H1 (cell line): Measurements from ENCODE around the gene TET2. TPM values are rescaled to one million over a fixed set of nuclear protein-coding genes. Genes with fewer than 3 reads are reported as not detected.

Experiments used
- CTCF ChIA-PET: fragments of 300-600 bp; sonication (Branson Sonifier 250); formaldehyde crosslinking; loops from one replicate; lab custom pipeline; 2021; ENCODE audit not compliant: partially characterized antibody; lab: Charles Lee
- POLR2A ChIA-PET: fragments of 300-600 bp; sonication (Branson Sonifier 250); formaldehyde crosslinking; loops from one replicate; lab custom pipeline; 2021; ENCODE audit warnings: inconsistent platforms; ENCODE audit not compliant: partially characterized antibody; lab: Charles Lee
- DNase-seq, 2 experiments: peaks; one replicate each; pipeline versions ENCODE4 v3.0.0 to v3.0.0-alpha.2; 2010 to 2022; ENCODE audit warnings: low spot score in 2 of 2, low read depth in 1 of 2, mixed read lengths in 1 of 2
- FAIRE-seq: peaks from 2 replicates; lab custom pipeline; 2011; peaks lifted over from hg19 to GRCh38; lab: Jason Lieb, UNC
- H2AFZ ChIP-seq: 2 replicates; pipeline ENCODE4 v1.8.1; 2012; ENCODE audit warnings: low read length, inconsistent platforms
- H2AK5ac ChIP-seq: 2 replicates; pipeline ENCODE4 v1.6.1; 2013; ENCODE audit warnings: low read depth, low read length
- H2BK120ac ChIP-seq: replicated peaks from 2 replicates; pipeline ENCODE3; 2013; ENCODE audit warnings: low read depth, low read length, inconsistent platforms
- H2BK12ac ChIP-seq: 2 replicates; pipeline ENCODE4 v1.6.1; 2013; ENCODE audit warnings: low read depth, low read length
- H2BK15ac ChIP-seq: 2 replicates; pipeline ENCODE4 v1.6.1; 2013; ENCODE audit warnings: low read length
- H2BK20ac ChIP-seq: 2 replicates; pipeline ENCODE4 v1.6.1; 2013; ENCODE audit warnings: low read length
- H2BK5ac ChIP-seq: 2 replicates; pipeline ENCODE4 v1.6.1; 2013; ENCODE audit warnings: low read depth, low read length
- H3K14ac ChIP-seq: 2 replicates; pipeline ENCODE4 v1.6.1; 2013; ENCODE audit warnings: inconsistent platforms; ENCODE audit not compliant: insufficient read length
- H3K18ac ChIP-seq: 2 replicates; pipeline ENCODE4 v1.6.1; 2013; ENCODE audit warnings: low read length; ENCODE audit errors: extremely low read depth
- H3K23ac ChIP-seq: 2 replicates; pipeline ENCODE4 v1.6.1; 2013; ENCODE audit warnings: inconsistent platforms; ENCODE audit not compliant: insufficient read length
- H3K23me2 ChIP-seq: 2 replicates; pipeline ENCODE4 v1.6.1; 2013; ENCODE audit warnings: low read depth, low read length
- H3K27ac ChIP-seq: 2 replicates; pipeline ENCODE4 v1.6.1; 2011; ENCODE audit warnings: low read depth, low read length, inconsistent platforms
- H3K27me3 ChIP-seq, 4 experiments: replicated peaks in 1 of 4; 1 replicate in 1 of 4; 2 replicates in 3 of 4; pipeline versions ENCODE4 v1.6.1 to v1.8.1; 2011 to 2013; ENCODE audit warnings: low read length in 3 of 4, mild to moderate bottlenecking in 3 of 4, inconsistent platforms in 2 of 4, mixed read lengths in 2 of 4, moderate library complexity in 1 of 4; ENCODE audit not compliant: control insufficient read depth in 3 of 4, insufficient read depth in 3 of 4; ENCODE audit errors: extremely low read depth in 1 of 4
- H3K36me3 ChIP-seq, 4 experiments: 2 replicates each; pipeline versions ENCODE4 v1.6.1 to v1.8.1; 2011 to 2013; ENCODE audit warnings: mild to moderate bottlenecking in 4 of 4, low read length in 3 of 4, moderate library complexity in 2 of 4, control low read depth in 1 of 4, inconsistent platforms in 1 of 4; ENCODE audit not compliant: insufficient read depth in 4 of 4, control insufficient read depth in 2 of 4
- H3K4ac ChIP-seq: replicated peaks from 2 replicates; pipeline ENCODE3; 2013; ENCODE audit warnings: low read length, low read depth, mixed read lengths, inconsistent platforms; ENCODE audit not compliant: insufficient read length
- H3K4me1 ChIP-seq, 4 experiments: replicated peaks in 1 of 4; 1 replicate in 1 of 4; 2 replicates in 3 of 4; pipeline versions ENCODE4 v1.6.1 to v1.8.1; 2011 to 2013; ENCODE audit warnings: low read length in 3 of 4, inconsistent platforms in 2 of 4, mixed read lengths in 1 of 4; ENCODE audit not compliant: insufficient read depth in 4 of 4, control insufficient read depth in 3 of 4
- H3K4me2 ChIP-seq, 2 experiments: 2 replicates each; pipeline versions ENCODE4 v1.6.1 to v1.8.1; 2011 to 2013; ENCODE audit warnings: low read depth in 2 of 2, low read length in 2 of 2, control low read depth in 1 of 2, inconsistent platforms in 1 of 2, mild to moderate bottlenecking in 1 of 2; ENCODE audit not compliant: insufficient read depth in 1 of 2
- H3K4me3 ChIP-seq, 4 experiments: fragments of 200-600, 300-600 bp in 1 of 4; sonication (generic), shearing (Covaris generic), sonication (Bioruptor Twin) in 1 of 4; 2 replicates each; pipeline versions ENCODE4 v1.5.1 to v1.8.1; 2011 to 2016; ENCODE audit warnings: low read length in 4 of 4, low read depth in 3 of 4, control low read depth in 2 of 4, inconsistent platforms in 2 of 4, mild to moderate bottlenecking in 2 of 4, mixed read lengths in 1 of 4, moderate library complexity in 1 of 4; ENCODE audit not compliant: insufficient read depth in 2 of 4; ENCODE audit errors: extremely low read depth in 1 of 4
- H3K56ac ChIP-seq: replicated peaks from 2 replicates; pipeline ENCODE3; 2013; ENCODE audit warnings: low read depth, mild to moderate bottlenecking, mixed read lengths, low read length, inconsistent platforms; ENCODE audit not compliant: insufficient read length
- H3K79me1 ChIP-seq: 2 replicates; pipeline ENCODE4 v1.6.1; 2013; ENCODE audit warnings: low read depth, low read length, control low read depth
- H3K79me2 ChIP-seq, 2 experiments: 2 replicates each; pipeline versions ENCODE4 v1.6.1 to v1.8.1; 2012 to 2013; ENCODE audit warnings: low read length in 2 of 2, mild to moderate bottlenecking in 2 of 2, inconsistent platforms in 1 of 2; ENCODE audit not compliant: insufficient read depth in 2 of 2, control insufficient read depth in 1 of 2
- H3K9ac ChIP-seq, 4 experiments: replicated peaks in 1 of 4; 1 replicate in 1 of 4; 2 replicates in 3 of 4; pipeline versions ENCODE4 v1.6.1 to v1.8.1; 2011 to 2013; ENCODE audit warnings: low read depth in 3 of 4, low read length in 3 of 4, control low read depth in 2 of 4, mild to moderate bottlenecking in 2 of 4, moderate library complexity in 2 of 4, inconsistent platforms in 1 of 4; ENCODE audit errors: extremely low read depth in 1 of 4
- H3K9me3 ChIP-seq, 2 experiments: 2 replicates each; pipeline versions ENCODE4 v1.6.1 to v1.8.1; 2012 to 2013; ENCODE audit warnings: mild to moderate bottlenecking in 2 of 2, moderate library complexity in 2 of 2, control low read depth in 1 of 2, inconsistent platforms in 1 of 2, low read depth in 1 of 2, low read length in 1 of 2, mixed read lengths in 1 of 2; ENCODE audit not compliant: insufficient read depth in 2 of 2
- H4K20me1 ChIP-seq, 2 experiments: replicated peaks in 1 of 2; 2 replicates each; pipeline versions ENCODE3 to v1.8.1; 2011 to 2013; ENCODE audit warnings: inconsistent platforms in 2 of 2, low read length in 2 of 2, mild to moderate bottlenecking in 1 of 2; ENCODE audit not compliant: insufficient read depth in 2 of 2, control insufficient read depth in 1 of 2
- H4K5ac ChIP-seq: 2 replicates; pipeline ENCODE4 v1.6.1; 2013; ENCODE audit warnings: low read length, low read depth, mixed read lengths, inconsistent platforms; ENCODE audit not compliant: insufficient read length
- H4K8ac ChIP-seq: 2 replicates; pipeline ENCODE4 v1.8.0; 2013; ENCODE audit warnings: mild to moderate bottlenecking, moderate library complexity, low read length, inconsistent platforms; ENCODE audit not compliant: insufficient read depth; ENCODE audit errors: extremely low read depth
- H4K91ac ChIP-seq: replicated peaks from 2 replicates; pipeline ENCODE3; 2013; ENCODE audit warnings: low read length, mixed read lengths, inconsistent platforms; ENCODE audit not compliant: insufficient read length
- EZH2 ChIP-seq: fragments of 200-600 bp; sonication (generic); IDR thresholded peaks from 2 replicates; pipeline ENCODE4 v1.7.1; 2012; ENCODE audit warnings: low read depth, mild to moderate bottlenecking, moderate library complexity, low read length, inconsistent platforms; ENCODE audit not compliant: severe bottlenecking
- HDAC2 ChIP-seq, 2 experiments: fragments of 300-600 bp in 1 of 2; sonication (generic) in 1 of 2; IDR thresholded peaks; 2 replicates each; pipeline ENCODE4 v1.6.1; 2011 to 2012; ENCODE audit warnings: low read depth in 2 of 2, low read length in 2 of 2, mild to moderate bottlenecking in 2 of 2, moderate library complexity in 2 of 2, borderline replicate concordance in 1 of 2, inconsistent platforms in 1 of 2
- JUN ChIP-seq: IDR thresholded peaks from 2 replicates; pipeline ENCODE4 v1.6.1; 2011; ENCODE audit warnings: low read depth, mild to moderate bottlenecking, improper control_type of control experiment, low read length
- KDM4A ChIP-seq: IDR thresholded peaks from one replicate; pipeline ENCODE4 v1.7.1; 2012; ENCODE audit warnings: low read depth, mild to moderate bottlenecking, moderate library complexity, low read length, inconsistent platforms; ENCODE audit not compliant: severe bottlenecking
- MAFK ChIP-seq: IDR thresholded peaks from 2 replicates; pipeline ENCODE4 v1.6.1; 2012; ENCODE audit warnings: low read depth, mild to moderate bottlenecking, improper control_type of control experiment, low read length
- PHF8 ChIP-seq: fragments of 200-600 bp; sonication (generic); conservative IDR thresholded peaks from 2 replicates; pipeline ENCODE4 v1.7.1; 2012; ENCODE audit warnings: low read depth, mild to moderate bottlenecking, inconsistent platforms, low read length, moderate library complexity
- RXRA ChIP-seq: IDR thresholded peaks from 2 replicates; pipeline ENCODE4 v1.6.1; 2011; ENCODE audit warnings: low read depth, mild to moderate bottlenecking, low read length, moderate library complexity; ENCODE audit not compliant: insufficient read depth
- ZNF274 ChIP-seq: IDR thresholded peaks from 2 replicates; pipeline ENCODE4 v1.7.0; 2012; ENCODE audit warnings: low read length, borderline replicate concordance; ENCODE audit errors: extremely low read depth
- WGBS, 2 experiments: shearing (Covaris generic) in 1 of 2; methylation state at CpG; one replicate each; pipeline versions ENCODE4 v1.1.6 to v1.1.7; 2013 to 2015; ENCODE audit warnings: low lambda C conversion rate in 2 of 2, mixed read lengths in 2 of 2, inconsistent platforms in 1 of 2, low coverage in 1 of 2, missing lambda C conversion rate in 1 of 2; ENCODE audit not compliant: insufficient replicate concordance in 2 of 2, insufficient coverage in 1 of 2, insufficient read length in 1 of 2; ENCODE audit errors: extremely low coverage in 1 of 2, missing lambda C conversion rate in 1 of 2; 5-methylcytosine and 5-hydroxymethylcytosine counted together
- polyA plus RNA-seq, 7 experiments: library from polyadenylated mRNA; depleted of rRNA in 3 of 7; stranded (reverse) in 5 of 7; unstranded in 2 of 7; fragments of >200 nt in 5 of 7; fragments of 200-250 nt in 2 of 7; gene quantifications; 1 replicate in 5 of 7; 2 replicates in 1 of 7; 4 replicates in 1 of 7; pipeline versions ENCODE4 v1.2.1 to v1.2.3, GENCODE V29; 2011 to 2013; ENCODE audit warnings: missing spikeins in 2 of 7, mixed read lengths in 2 of 7
- total RNA-seq: library from RNA; stranded (reverse); fragmentation: NEBNext Ultra II Directional; extraction: Animal tissue kit (Norgen Biotek cat#: 25700); gene quantifications from 2 replicates; pipeline ENCODE4 v1.2.1, GENCODE V29; 2021

Gene TET2
- total and polyA plus RNA-seq, 2 of the 8 experiments (the other 6 are each of a cell fraction or from before 2014, with no cell fraction given) = 1.0 to 2.6 TPM

GRCh38 chr4:105113800-105114199 is 32.9 kb upstream of the TET2 start:
- POLR2A ChIA-PET = no interaction called here
- no peak for TF ChIP-seq HDAC2 (IDR thresholded peaks at IDR 0.05; ENCODE audit: borderline replicate concordance in 1 of 2, low read depth in 2 of 2, low read length in 2 of 2)
- TF ChIP-seq PHF8 = no peak
- no peak for TF ChIP-seq EZH2
- TF ChIP-seq JUN = no peak
- TF ChIP-seq RXRA = no peak
- TF ChIP-seq ZNF274 = no peak
- TF ChIP-seq KDM4A = no peak
- no peak for TF ChIP-seq MAFK

More at GRCh38 chr4:105113800-105114199, 32.9 kb upstream of the TET2 start:
- H3K9me3 ChIP-seq = no peaks in the 10 kb centered on the region
- no peaks in the 10 kb centered on the region for H3K36me3 ChIP-seq
- no peak overlapping the region for H3K4me3 ChIP-seq
- H3K27me3 ChIP-seq = no peaks in the 10 kb centered on the region
- no peak overlapping the region for H3K4me2 ChIP-seq
- no peak overlapping the region for H3K56ac ChIP-seq
- WGBS, 2 experiments = 100% methylated on average over 1 of the region's 1 CpG; no CpG with 5 or more reads in 1 of the 2 experiments
- H3K79me1 ChIP-seq = no peaks in the 10 kb centered on the region
- no peak overlapping the region for H4K91ac ChIP-seq
- no peak overlapping the region for H2BK120ac ChIP-seq
- FAIRE-seq = no peak
- no peak overlapping the region for H2BK20ac ChIP-seq
- no peak overlapping the region for H4K8ac ChIP-seq
- H3K79me2 ChIP-seq = no peaks in the 10 kb centered on the region
- no peak overlapping the region for H2AK5ac ChIP-seq
- no peaks in the 10 kb centered on the region for H4K20me1 ChIP-seq
- H2BK15ac ChIP-seq = no peak overlapping the region
- H3K18ac ChIP-seq = no peak overlapping the region
- H2BK12ac ChIP-seq = no peak overlapping the region
- H3K23ac ChIP-seq = no peak overlapping the region
- CTCF ChIA-PET = no interaction called here
- no peak for DNase-seq
- no peaks in the 10 kb centered on the region for H3K23me2 ChIP-seq
- no peak overlapping the region for H3K4ac ChIP-seq
- H2AFZ ChIP-seq = no peak overlapping the region
- H3K14ac ChIP-seq = no peak overlapping the region
- H4K5ac ChIP-seq = no peak overlapping the region
- H3K27ac ChIP-seq = no peak overlapping the region
- no peak overlapping the region for H2BK5ac ChIP-seq
- no peak overlapping the region for H3K9ac ChIP-seq
- no peaks in the 10 kb centered on the region for H3K4me1 ChIP-seq
